Measurements from ENCODE around the gene TOP2B.

TOP2B gene, protein sequence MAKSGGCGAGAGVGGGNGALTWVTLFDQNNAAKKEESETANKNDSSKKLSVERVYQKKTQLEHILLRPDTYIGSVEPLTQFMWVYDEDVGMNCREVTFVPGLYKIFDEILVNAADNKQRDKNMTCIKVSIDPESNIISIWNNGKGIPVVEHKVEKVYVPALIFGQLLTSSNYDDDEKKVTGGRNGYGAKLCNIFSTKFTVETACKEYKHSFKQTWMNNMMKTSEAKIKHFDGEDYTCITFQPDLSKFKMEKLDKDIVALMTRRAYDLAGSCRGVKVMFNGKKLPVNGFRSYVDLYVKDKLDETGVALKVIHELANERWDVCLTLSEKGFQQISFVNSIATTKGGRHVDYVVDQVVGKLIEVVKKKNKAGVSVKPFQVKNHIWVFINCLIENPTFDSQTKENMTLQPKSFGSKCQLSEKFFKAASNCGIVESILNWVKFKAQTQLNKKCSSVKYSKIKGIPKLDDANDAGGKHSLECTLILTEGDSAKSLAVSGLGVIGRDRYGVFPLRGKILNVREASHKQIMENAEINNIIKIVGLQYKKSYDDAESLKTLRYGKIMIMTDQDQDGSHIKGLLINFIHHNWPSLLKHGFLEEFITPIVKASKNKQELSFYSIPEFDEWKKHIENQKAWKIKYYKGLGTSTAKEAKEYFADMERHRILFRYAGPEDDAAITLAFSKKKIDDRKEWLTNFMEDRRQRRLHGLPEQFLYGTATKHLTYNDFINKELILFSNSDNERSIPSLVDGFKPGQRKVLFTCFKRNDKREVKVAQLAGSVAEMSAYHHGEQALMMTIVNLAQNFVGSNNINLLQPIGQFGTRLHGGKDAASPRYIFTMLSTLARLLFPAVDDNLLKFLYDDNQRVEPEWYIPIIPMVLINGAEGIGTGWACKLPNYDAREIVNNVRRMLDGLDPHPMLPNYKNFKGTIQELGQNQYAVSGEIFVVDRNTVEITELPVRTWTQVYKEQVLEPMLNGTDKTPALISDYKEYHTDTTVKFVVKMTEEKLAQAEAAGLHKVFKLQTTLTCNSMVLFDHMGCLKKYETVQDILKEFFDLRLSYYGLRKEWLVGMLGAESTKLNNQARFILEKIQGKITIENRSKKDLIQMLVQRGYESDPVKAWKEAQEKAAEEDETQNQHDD (N-terminal part only)

DNA sequence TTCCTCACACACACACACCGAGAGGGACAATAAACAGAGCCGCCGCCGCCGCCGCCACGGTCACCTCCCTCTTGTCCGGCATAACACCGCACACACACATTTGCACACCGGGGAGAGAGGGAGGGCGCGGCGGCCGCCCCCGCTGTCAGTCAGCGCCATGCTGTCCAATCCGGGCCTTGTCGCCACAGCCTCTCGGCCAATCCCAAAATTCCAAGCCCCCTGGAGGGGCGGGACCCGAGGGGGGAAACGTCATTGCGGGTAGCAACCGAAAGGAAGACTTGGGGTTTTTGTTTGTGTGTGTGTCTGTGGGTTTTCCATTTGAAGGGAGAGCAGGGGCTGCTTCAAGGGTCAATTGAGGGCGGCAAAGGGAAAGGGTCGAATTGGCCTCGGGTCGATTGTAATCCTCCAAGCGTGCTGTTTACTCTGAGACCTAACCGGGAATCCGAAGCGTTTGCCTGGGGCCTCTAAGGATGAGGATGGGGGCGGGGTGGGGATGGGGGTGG is at the start of gene TOP2B:
TOP2B (minus strand) TSS at position 96 of the 503 bp plus-strand sequence. CDS start 610 bp downstream, outside the sequence.
- Histone ChIP-seq H2AFZ (ENCODE audit: low read depth) (peak within 1 kb of the TSS; percentile 69), H3K79me2 (ENCODE audit: insufficient read depth, low read depth) (peaks cover 40% of the 10 kb centered on the region), H3K27ac (peak within 1 kb of the TSS; percentile 74), H3K4me3 (IDR thresholded peaks at IDR 0.05; ENCODE audit: insufficient read depth, low read depth, low read length) (peak within 1 kb of the TSS; percentile 5), H3K27me3 (ENCODE audit: insufficient read depth, low read depth) (no peaks in the 10 kb centered on the region), H3K4me2 (peak within 1 kb of the TSS; percentile 92), H4K20me1 (ENCODE audit: insufficient read depth) (no peaks in the 10 kb centered on the region), H3K36me3 (ENCODE audit: insufficient read depth) (no peaks in the 10 kb centered on the region), H3K9ac (peak within 1 kb of the TSS; percentile 73), H3K4me1 (ENCODE audit: low read depth, poor library complexity, severe bottlenecking) (peaks cover 42% of the 10 kb centered on the region)
- TF ChIP-seq, protein P1, sequence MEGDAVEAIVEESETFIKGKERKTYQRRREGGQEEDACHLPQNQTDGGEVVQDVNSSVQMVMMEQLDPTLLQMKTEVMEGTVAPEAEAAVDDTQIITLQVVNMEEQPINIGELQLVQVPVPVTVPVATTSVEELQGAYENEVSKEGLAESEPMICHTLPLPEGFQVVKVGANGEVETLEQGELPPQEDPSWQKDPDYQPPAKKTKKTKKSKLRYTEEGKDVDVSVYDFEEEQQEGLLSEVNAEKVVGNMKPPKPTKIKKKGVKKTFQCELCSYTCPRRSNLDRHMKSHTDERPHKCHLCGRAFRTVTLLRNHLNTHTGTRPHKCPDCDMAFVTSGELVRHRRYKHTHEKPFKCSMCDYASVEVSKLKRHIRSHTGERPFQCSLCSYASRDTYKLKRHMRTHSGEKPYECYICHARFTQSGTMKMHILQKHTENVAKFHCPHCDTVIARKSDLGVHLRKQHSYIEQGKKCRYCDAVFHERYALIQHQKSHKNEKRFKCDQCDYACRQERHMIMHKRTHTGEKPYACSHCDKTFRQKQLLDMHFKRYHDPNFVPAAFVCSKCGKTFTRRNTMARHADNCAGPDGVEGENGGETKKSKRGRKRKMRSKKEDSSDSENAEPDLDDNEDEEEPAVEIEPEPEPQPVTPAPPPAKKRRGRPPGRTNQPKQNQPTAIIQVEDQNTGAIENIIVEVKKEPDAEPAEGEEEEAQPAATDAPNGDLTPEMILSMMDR (conservative IDR thresholded peaks at IDR 0.05; ENCODE audit: low read depth, low read length), result no peak

DNA sequence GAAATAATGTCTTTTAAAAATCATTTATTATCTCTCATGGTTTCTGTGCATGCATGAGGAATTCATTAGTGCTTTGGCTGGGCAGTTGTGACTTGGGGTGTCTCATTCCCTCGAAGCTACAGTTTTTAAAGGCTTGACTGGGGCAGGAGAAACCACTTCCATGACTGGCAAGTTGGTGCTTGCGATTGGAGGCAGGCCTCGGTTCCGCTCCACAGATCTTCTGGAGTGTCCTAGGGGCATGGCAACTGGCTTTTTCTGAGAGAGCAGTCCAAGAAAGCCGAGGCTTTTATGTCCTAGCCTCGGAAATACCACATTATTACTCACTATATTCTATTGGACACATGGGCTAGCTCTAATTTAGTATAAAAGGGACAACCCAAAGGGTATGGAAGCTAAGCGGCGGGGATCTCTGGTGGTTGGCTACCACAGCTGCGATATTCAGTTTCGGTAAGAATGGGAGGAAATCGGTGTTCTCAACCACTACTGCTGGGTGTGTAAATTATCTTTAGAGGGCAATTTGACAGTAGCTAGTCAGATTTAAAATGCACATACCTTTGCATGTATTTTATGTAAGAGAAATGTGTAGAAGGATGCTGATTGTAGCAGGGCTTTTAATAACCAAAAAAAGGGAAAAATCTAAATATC is 48.8 kb upstream of the TOP2B start:
- no peaks in the 10 kb centered on the region for H3K27me3 ChIP-seq (ENCODE audit: insufficient read depth, low read depth)
- no peaks in the 10 kb centered on the region for H3K36me3 ChIP-seq (ENCODE audit: insufficient read depth)
- no peaks in the 10 kb centered on the region for H3K4me1 ChIP-seq (ENCODE audit: low read depth, poor library complexity, severe bottlenecking)
- no peak overlapping the region for H3K9ac ChIP-seq
- no peak overlapping the region for H2AFZ ChIP-seq (ENCODE audit: low read depth)
- H3K4me2 ChIP-seq, result no peak overlapping the region
- no peaks in the 10 kb centered on the region for H3K79me2 ChIP-seq (ENCODE audit: insufficient read depth, low read depth)
- no peaks in the 10 kb centered on the region for H4K20me1 ChIP-seq (ENCODE audit: insufficient read depth)
- no peak overlapping the region for H3K27ac ChIP-seq
- H3K4me3 ChIP-seq (IDR thresholded peaks at IDR 0.05; ENCODE audit: insufficient read depth, low read depth, low read length), result no peak overlapping the region
- TF ChIP-seq, protein P1 (conservative IDR thresholded peaks at IDR 0.05; ENCODE audit: low read depth, low read length), result no peak

DNA sequence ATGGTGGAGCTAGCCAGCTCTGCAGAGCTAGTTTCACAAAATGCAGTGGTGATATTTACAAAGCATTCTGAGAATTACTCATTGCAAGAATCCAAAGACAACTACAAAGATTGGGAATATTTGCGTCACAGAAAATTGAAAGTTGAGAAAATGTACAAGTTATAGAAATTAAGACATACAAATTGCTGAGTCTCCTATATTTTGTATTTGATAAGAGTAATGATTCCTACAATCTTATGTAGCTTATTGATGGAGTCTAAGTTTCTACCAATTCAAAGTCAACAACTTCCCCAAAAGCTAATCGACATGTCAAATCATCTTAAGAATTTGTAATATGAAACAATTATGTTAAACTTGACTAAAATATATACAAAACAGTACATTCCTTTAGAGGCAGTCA is 46.4 kb upstream of the TOP2B start:
- Histone ChIP-seq H3K27me3 (ENCODE audit: insufficient read depth, low read depth) (no peaks in the 10 kb centered on the region), H3K79me2 (ENCODE audit: insufficient read depth, low read depth) (no peaks in the 10 kb centered on the region), H3K9ac (no peak overlapping the region), H3K4me2 (no peak overlapping the region), H3K4me3 (IDR thresholded peaks at IDR 0.05; ENCODE audit: insufficient read depth, low read depth, low read length) (no peak overlapping the region), H2AFZ (ENCODE audit: low read depth) (no peak overlapping the region), H4K20me1 (ENCODE audit: insufficient read depth) (no peaks in the 10 kb centered on the region), H3K36me3 (ENCODE audit: insufficient read depth) (no peaks in the 10 kb centered on the region), H3K27ac (no peak overlapping the region), H3K4me1 (ENCODE audit: low read depth, poor library complexity, severe bottlenecking) (no peaks in the 10 kb centered on the region)
- TF ChIP-seq, protein P1 (conservative IDR thresholded peaks at IDR 0.05; ENCODE audit: low read depth, low read length), result no peak

DNA sequence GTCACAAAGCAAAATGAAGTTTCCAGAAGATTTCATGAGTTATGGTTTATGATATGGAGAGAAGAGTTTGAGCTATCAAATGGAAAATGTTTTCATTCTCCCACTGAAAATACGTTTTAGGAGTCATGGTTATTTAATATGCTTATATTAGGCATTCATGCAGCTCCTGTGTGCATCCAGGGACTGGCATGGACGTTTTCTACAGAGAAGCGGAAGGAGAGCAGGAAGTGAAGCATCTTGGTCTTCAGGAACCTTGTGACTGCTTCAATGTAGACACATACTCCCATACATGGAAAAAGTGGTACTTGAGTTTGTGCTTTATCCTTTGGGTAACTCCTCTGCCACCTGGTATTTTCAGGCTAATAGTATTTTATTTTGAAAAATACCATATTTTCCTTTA is 43.3 kb upstream of the TOP2B start:
- H4K20me1 ChIP-seq (ENCODE audit: insufficient read depth), result no peaks in the 10 kb centered on the region
- H3K27me3 ChIP-seq (ENCODE audit: insufficient read depth, low read depth), result no peaks in the 10 kb centered on the region
- no peak overlapping the region for H3K4me2 ChIP-seq
- H3K79me2 ChIP-seq (ENCODE audit: insufficient read depth, low read depth), result no peaks in the 10 kb centered on the region
- H3K27ac ChIP-seq, result no peak overlapping the region
- H3K36me3 ChIP-seq (ENCODE audit: insufficient read depth), result no peaks in the 10 kb centered on the region
- H2AFZ ChIP-seq (ENCODE audit: low read depth), result no peak overlapping the region
- TF ChIP-seq, protein P1 (conservative IDR thresholded peaks at IDR 0.05; ENCODE audit: low read depth, low read length), result no peak
- H3K9ac ChIP-seq, result no peak overlapping the region
- H3K4me1 ChIP-seq (ENCODE audit: low read depth, poor library complexity, severe bottlenecking), result no peaks in the 10 kb centered on the region
- no peak overlapping the region for H3K4me3 ChIP-seq (IDR thresholded peaks at IDR 0.05; ENCODE audit: insufficient read depth, low read depth, low read length)
